NCI-H146 treated with DMSO at 0.1 percent for 48 hours (cell line): ENCODE data around the gene FAM43A.

Experiments
- DNase-seq: peaks from one replicate; lab custom pipeline; 2025; ENCODE audit not compliant: unreplicated experiment; lab: John Stamatoyannopoulos, UW

Gene FAM43A, protein sequence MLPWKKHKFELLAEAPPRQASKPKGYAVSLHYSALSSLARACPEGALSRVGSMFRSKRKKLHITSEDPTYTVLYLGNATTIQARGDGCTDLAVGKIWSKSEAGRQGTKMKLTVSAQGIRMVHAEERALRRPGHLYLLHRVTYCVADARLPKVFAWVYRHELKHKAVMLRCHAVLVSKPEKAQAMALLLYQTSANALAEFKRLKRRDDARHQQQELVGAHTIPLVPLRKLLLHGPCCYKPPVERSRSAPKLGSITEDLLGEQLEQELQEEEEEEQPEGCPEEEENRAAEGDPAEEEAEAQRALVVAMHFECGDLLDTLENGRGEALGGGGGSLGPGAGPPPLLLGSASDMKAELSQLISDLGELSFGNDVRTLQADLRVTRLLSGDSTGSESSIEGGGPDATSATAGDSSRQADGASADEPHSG

DNA sequence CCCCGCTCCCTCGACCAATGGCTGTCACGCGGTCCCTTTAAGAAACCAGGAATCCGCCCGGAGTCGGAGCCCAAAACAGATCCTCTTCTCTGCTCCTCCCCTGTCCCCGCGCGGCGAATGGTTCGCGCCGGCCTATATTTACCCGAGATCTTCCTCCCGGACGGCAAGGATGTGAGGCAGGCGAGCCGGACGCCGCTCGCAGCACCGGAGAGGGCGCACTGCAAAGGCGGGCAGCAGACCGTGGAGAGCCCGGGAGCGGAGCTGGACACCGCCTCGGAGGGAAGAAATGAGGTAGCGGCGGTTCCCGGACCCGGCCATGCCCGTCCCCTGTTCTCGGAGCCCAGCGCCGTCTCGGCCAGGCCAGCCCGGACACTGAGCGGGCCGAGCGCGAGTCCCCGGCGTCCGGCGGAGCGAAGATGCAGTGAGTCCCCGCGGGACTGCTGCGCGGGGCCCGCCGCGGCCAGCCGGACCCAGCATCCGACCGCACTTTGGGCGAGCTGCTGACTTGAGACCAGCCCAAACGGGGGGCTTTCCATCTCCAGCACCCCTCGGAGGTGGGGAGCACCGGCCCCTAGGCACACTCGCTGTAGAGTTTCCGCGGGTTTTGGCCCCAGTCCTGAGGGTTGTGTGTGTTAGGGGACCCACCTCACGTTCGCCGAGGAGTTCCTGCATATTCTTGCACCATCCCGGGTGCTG lies at the start of gene FAM43A:
FAM43A (plus strand) TSS at position 166 of the 696 bp plus-strand sequence. CDS start 944 bp downstream, outside the sequence.
- peak; percentile 82 for DNase-seq

DNA sequence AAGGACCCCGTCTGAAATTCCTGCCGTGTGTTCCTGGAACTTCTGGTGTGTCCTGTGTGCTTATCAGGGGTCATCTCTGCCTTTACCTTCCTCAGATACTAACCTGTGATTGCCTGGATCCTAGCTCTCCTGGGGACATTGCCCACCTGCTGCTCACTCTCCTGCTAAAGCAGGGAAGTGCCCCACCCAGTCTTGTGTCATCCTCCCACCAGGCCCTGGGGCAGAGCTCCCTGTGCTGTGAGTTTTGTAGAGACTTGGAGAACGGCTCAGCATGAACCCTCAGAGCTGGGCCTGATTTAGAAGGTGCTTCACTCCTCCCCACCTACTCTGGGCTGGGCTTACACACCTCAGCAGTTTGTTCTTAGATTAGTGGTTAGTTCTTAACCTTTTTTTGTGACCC lies 48.6 kb upstream of the FAM43A start:
- no peak for DNase-seq

DNA sequence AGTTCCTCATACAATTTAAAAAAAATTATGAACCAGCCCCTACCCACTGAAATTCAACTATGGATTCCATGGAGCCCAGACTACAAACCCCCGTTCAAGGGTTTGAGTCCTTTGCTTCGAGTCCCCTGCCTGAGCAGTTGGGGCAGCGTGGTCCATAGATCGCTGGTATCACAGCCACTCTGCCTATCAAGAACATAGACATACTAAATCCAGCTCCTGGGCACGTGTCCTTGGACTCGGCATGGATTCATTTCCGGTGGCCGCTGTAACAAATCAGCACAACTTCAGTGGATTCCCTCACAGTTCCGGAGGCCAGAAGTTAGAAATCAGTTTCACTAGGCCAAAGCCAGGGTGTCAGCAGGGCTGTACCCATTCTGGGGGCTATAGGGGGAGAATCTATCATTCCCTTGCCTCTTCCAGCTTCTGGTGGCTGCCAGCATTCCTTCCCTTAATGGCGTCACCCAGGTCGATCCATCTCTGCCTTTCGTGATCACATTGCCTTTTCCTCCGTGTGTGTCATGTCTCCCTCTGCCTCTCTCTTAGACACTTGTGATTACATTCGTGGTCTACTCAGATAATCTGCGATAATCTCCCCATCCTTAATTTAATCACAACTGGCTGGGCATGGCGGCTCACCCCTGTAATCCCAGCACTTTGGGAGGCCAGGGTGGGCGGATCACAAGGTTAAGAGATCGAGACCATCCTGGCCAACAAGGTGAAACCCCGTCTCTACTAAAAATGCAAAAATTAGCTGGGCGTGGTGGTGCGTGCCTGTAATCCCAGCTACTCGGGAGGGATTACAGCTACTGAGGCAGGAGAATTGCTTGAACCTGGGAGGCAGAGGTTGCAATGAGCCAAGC lies 47.9 kb upstream of the FAM43A start:
- DNase-seq: no peak

DNA sequence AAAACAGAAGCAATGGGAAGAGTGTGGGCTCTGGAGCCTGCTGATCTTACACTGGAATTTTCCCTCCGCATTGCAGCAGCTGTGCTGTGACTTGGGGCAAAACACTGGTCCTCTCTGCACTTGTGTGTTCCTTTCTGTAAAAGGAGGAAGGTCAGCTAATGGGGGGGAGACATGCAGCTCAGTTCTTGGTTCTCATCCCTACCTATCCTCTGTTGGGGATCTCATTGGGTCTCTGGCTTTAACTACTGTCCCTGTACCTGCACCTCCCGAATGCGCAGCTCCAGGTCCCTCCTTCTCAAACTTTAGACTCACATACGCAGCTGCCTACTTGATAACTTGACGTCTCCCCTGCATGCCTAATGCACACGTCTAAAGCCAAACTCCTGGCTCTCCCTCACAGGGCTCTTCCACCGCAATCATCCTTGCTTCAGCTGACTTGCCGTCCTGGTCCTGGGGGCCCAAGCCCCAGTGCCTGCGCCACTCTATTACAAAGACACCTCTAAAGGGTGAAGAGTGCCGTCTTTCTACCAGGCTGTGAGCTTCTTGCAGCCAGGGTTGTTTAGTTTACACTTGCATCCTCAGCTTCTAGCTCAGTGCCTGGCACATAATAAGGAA lies 46.6 kb upstream of the FAM43A start:
- DNase-seq: no peak

DNA sequence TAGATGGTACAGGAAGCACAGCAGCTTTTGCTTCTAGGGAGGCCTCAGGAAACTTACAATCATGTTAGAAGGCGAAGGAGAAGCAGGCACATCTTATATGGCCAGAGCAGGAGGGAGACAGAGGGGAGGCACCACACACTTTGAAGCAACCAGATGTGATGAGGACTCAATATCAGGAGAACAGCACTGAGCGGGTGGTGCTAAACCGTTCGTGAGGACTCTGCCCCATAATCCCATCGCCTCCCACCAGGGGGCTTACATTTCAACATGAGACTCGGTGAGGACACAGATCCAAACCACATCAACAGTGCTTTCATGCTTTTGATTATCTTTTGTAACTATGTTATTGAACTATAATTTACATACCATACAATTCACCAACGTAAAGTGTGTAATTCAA lies 44.9 kb upstream of the FAM43A start:
- no peak for DNase-seq

DNA sequence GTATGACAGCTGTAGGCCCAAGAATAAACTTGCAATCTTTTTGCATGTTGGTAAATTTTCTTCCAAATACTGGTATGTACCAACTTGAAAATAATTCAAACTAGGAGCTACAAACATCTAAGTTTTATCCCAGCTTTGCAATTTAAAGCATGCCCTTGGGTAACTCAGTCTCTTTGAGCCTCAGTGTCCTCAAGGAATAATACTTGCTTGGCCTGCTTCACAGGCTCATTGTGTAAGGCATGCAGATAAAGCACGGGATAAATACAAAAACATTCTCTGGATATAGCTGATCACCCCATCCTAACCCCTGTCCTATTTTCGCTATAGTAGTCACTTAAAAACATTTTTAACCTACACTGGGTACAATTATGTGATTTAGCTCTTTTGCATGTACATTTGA lies 42.9 kb upstream of the FAM43A start:
- no peak for DNase-seq

DNA sequence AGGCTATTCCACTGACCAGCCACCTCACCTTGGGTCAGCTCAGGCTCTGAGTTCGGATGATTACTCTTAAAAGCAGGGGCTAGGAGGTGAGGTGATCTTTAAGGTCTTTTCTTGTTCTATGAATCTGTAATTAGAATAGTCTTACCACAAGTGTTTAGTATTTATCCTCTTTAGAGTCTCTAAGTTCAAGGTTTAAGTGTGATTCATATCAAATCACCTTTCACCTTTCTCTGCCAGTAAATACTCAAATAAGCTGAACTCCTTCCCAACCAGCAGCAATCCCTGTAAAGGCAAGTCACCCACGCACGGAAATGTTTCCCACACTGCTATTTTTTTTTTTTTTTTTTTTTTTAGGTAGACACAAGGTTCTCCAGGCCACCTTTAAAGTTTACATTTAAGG lies 37.9 kb upstream of the FAM43A start:
- no peak for DNase-seq

DNA sequence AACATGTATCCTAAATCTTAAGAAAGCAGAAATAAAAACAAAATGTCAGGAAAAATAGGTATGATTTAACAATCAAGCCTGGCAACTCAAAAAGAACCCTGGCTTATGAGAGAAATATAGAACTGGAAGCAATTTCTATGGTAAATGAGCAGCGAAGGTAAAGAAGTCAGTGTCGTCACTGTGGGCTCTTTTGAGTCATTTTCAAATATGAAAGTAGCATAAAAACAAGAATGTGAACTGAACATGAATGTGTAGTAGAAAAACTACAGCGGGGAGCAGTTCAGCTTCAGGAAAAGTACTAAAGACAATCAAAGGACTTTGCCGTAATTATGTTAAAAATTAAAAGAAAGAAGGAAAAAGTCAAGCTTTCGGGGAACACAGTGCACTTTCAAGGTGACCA lies 31.2 kb upstream of the FAM43A start:
- DNase-seq: no peak

DNA sequence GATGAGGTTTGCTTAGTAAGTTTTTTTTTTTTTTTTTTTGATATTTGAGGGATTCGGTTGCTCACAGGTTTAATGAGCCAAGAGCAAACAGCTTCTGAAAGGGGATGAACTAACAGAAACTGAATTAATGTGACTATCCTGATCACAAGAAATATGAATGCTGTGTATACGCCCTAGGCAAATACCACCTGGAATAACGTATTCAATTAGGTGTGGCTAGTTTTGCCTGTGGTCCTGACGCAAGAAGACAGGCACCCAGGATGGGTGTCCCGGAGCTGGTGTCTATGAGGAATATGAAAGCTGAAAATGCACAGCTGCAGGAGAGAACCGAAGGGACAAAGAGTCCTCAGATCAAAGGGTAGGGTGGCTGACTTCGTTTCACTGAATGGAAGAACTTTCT lies 28.2 kb upstream of the FAM43A start:
- peak; percentile 93 for DNase-seq

DNA sequence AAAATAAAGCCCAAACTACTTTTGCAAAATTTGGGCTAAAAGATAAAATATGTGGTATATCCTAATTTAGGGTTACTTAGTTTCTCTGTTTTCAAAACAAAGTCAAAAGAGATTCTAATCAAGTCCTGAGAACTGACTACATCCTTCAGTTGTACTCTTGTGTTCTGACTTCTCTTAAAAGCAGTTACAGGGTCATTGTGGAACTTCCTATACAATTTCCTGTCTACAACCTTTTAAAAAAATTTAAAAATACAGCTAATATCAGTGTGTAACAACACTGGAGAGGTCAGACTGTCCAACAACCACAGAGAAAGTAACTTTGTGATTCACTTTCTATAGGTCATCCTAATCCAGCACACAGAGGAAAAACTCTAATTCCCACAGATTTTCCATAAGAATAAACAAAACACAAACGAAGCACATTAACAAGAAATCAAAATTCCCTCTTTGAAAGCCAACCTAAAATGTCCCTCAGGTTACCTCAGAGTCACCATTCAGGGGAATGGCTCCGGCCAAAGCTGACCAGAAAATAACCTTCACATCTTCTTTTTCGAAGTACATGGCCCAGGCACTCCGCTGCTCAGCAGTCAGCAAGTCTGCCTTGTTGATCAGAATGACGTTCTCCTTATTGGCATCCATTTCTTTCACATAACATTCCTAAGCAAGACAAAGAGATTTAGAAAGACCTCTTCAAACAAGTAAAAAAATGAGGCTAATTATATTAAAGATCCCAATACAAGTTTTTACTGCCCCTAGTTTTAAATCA lies 27.0 kb upstream of the FAM43A start:
- DNase-seq: no peak

DNA sequence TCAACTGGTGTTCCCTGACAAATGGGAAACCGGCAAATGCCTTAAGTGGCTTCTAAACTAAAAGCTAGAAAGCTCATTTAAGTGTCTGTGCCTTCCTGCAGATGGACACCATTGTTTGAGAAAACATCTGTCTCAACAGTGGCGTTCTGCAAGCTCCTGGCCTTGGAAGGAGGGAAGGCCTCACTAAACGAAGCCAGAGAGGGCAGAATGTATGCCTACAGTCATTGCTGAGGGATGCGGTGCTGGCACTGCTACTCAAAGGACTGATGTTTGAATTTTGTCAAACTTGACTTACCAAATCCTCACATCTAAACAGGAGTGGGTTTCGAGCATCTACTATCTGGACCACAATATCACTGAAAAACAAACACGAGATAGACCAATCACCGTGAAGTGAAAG lies 25.9 kb upstream of the FAM43A start:
- no peak for DNase-seq

DNA sequence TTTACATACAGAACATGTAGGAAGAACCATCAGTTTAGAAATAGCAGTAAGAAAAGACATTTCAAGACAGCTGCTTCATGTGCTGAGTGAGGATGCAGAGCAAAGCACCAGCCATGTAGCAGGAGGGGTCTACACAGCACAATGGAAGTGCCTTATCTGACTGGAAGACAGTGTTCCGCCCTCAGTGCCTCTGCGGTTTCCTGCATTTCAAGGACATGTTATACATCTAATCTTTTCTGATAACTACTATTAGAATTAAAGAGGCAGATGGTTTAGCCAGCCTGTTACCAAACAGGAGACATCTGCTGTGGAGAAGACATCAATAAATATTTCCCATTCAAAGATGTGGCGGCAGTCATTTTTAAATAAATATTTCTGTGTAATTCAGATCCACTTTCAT lies 24.3 kb upstream of the FAM43A start:
- no peak for DNase-seq

DNA sequence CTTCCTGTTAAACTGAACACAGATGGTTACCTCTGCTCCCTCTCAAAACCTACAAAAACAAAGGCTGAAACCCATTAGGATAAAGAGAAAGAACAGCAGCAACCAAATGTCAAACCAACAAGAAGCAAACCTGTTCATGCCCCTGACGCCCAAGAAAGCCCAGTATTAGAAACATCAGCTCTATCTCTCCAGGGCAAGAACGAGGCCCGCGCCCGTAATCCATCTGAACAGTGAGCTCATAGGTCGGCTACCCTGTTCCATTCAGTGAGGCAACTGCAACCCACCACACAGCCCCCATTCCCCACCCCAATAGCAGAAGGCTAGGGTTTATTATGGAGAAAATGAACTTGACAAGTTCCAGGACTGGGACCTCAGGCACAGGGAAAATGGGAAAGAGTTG lies 23.7 kb upstream of the FAM43A start:
- no peak for DNase-seq

DNA sequence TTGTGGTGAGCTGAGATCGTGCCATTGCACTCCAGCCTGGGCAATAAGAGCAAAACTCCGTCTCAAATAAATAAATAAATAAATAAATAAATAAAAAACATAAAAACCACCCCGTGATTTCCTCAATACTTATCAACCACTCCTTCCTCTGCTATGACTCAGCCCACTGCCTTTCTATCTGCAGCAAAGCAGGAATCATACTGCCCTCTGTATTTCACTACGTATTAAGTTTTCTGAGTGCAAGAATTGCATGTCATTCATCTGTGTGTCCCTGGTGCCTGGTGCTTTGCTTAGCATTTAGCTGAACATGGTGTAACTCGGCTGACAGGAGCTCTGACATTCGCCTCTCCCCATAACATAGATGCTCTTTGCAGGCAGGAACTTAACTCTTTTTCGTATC lies 20.8 kb upstream of the FAM43A start:
- DNase-seq: no peak

DNA sequence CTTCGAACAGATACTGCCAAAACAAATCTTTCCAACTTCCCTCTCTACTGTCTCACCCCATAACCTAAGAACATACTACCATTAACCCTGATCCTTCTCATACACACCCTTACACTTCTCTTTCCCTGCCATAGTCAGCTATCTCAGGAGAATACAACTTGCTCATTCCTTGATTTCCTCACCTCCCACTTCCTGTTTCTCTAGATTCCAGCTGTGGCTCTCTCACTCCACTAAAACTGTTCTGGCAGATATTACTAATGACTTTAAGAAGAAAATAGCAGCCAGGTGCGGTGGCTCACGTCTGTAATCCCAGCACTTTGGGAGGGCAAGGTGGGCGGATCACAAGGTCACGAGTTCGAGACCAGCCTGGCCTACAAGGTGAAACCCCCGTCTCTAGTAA lies 18.3 kb upstream of the FAM43A start:
- no peak for DNase-seq

DNA sequence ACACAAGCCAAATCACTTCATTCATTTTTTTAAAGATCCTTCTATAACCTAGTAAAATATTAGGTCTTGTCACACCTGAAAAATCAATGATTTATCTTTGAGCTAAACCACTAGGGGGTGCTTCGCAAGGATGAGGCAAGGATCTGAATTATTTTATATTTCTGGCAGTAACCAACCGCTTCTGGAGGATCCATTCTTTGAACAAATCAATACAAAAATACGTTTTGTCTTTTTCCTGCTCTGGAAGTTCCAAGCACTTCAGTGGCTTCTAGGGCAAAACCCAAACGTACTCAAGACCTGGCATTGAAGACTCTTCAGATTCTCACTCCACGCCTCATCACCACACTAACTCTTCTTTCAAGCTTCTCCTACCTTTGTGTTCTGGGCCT lies 14.2 kb upstream of the FAM43A start:
- peak; percentile 52 for DNase-seq

DNA sequence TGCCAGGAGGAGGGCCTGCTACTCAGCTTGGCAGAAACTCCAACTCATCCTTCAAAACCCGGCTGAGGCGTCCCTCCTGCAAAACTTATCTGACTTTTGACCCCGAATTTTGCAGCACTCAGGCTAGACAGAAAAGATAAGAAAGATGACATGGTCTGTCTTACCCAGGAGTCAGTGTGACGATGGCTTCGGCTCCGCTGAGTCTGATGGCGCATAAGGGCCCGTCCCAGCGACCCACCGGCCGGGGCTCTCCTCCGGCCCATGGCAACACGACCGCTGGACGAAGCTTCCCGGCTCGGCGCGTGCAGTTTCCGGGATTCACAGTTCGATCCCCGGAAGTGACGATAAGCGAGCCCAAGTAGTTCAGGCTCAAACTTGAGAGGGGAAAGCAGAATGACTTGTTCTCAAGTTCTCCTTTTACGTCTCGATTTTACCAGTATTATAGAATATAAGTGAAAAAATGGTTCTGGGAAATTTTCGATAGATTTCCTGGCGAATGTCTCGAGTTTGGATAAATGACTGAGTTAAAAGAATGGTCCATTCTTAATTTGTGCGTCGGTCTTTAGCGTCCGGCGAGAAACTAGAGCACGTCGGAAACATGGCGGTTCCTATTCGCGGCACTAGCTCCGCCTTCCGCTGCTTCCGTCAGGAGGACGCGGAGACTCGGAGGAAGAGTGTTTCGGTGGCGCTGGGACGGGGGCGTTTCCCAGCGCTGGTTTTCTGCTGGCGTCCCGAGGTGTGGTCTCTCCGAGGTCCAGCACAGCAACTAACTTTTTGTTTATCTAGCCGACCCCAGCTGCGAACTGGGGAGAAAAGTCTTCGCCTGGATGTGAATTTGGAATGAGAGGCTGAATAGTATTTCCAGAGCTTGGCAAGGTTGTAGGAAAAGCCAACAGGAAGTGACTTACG lies 13.5 kb upstream of the FAM43A start, which contains the start of gene LSG1:
LSG1 (minus strand) TSS at position 292 of the 909 bp plus-strand sequence; CDS start at position 263, 29 bp downstream.
- DNase-seq: peak; percentile 99

DNA sequence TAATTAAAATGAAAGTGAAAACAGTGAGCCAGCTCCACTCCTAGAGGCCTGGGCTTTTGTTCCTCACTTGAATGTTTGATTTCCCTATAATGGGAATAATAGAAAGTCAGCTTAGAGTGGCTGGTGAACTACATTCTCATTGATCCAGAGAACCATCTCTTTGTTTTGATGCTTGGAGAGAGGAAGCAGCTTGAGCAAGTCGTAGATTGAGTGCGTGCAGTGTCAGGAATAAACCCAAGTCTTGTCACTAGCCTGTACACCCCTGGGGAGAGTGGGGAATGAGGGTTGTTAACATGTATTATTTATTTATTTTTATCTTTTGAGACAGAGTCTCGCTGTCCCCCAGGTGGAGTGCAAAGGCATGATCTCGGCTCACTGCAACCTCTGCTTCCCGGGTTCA lies 12.8 kb upstream of the FAM43A start:
- peak; percentile 81 for DNase-seq

DNA sequence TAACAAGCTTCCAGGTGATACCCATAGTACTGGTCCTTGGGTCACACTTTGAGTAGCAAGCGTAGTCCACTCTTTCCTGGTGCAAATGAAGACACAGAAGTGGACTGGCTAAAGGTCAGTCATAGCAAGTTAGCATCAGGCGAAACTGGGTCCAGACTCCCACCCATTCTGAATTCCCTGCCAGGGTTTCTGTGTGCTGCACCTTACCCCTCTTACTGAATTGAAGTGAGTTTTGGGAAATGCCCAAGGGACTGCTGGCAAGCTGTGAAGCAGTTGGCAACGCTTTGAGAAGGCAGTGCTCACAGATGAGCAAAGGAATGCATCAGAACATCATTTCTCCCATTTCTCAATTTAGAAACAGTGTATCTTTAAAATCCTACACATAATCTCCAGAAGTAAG lies 11.9 kb upstream of the FAM43A start:
- no peak for DNase-seq
